AG08396 (cell line): ENCODE measurements around the gene AGK.

Experiments
- DNase-seq: peaks from one replicate; pipeline ENCODE4 v3.0.0; 2012; ENCODE audit warnings: low spot score, mixed read lengths

AGK gene, protein sequence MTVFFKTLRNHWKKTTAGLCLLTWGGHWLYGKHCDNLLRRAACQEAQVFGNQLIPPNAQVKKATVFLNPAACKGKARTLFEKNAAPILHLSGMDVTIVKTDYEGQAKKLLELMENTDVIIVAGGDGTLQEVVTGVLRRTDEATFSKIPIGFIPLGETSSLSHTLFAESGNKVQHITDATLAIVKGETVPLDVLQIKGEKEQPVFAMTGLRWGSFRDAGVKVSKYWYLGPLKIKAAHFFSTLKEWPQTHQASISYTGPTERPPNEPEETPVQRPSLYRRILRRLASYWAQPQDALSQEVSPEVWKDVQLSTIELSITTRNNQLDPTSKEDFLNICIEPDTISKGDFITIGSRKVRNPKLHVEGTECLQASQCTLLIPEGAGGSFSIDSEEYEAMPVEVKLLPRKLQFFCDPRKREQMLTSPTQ

GRCh38 chr7:141551094-141551781 is at the start of gene AGK:
Gene AGK (plus strand): TSS chr7:141551410. CDS start chr7:141555467, 4,057 bp downstream.
- DNase-seq, result peak; percentile 91

DNA sequence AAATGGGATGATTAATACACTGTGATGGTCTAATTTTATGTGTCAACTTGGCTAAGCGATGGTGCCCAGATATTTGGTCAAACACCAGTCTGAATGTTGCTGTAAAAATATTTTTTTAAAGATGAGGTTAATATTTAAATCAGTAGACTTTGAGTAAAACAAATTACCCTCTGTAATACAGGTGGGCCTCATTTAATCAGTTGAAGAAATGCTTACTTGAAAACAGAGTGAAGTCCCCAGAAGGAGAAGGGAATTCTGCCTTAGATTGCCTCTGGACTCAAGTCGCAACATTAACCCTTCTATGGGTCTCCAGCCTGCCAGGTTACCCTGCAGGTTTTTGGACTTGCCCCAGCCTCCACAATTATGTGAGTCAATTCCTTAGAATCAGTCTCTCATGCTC is 49.8 kb upstream of the AGK start:
- no peak for DNase-seq

- DNase-seq, result no peak
Observed at GRCh38 chr7:141511316-141511675, 39.9 kb upstream of the AGK start.

- no peak for DNase-seq
Observed at GRCh38 chr7:141511676-141512396, 39.4 kb upstream of the AGK start.

DNA sequence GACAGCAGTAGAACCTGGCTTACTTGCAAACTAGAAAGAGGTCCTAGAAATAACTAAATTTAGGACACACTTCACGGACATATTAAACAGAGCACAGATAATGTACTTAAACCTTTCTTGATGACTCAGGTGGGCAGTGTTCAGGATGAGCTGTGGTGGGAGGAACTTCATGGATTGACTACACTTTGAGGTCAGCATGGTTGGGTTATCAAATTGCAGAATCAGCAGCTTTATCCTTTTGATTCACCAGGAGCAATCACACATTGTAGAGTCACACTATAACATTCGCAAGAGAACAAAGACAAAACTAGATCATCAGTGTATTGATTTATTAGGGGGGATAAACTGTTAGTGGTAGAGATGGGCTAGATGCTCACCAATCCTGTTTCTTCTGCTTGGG is 38.6 kb upstream of the AGK start:
- DNase-seq, result no peak

- no peak for DNase-seq
Observed at GRCh38 chr7:141513720-141514119, 37.5 kb upstream of the AGK start.

GRCh38 chr7:141515941-141516340 is 35.3 kb upstream of the AGK start:
- DNase-seq, result no peak

DNA sequence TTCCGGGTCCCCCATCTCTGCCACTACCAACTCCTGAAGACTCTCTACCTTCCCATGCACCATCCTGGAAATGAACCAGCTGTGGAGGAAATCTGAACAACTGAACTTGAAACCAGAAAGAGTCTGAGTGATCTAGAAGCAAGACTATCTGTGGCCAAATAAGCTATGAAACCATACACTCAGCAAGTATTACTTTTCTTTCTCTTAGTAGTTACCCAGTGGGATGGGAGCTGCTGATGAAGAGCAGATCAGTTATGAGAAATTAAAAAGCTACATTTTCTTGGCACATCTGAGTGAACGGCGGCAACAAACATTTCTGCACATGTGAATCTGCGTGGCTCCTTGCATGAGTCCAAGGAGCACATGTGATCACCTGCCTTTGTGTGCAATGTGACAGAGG is 31.6 kb upstream of the AGK start:
- no peak for DNase-seq

DNA sequence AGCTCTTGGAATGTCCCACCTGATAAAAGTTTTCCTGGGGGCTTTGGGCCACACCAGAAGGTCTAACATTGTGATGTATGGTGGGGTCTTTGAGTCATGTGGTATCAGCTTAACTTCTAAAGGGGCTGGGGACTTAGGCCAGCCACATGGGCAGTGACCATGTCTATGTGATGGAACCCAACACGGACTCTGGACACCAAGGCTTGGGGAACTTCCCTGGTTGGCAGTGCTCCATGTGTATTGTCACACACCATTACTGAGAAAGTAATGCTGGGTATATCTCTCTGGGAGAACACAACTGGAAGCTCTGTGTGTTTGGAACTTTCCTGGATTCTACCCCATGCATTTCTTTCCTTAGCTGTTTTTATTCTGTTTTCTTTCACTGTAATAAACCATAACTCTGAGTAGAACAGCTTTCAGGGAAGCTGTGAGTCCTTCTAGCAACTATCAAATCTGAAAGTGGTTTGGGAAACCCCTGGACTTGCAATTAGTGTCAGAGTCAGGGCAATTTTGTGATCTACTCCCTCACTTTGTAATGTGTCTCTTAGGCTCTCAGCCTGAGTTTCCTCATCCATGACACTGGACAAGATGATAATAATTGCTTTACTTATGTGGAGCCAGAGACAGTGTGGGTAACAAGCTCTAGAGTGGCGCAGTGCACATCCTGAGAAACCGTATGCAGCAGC is 28.4 kb upstream of the AGK start:
- no peak for DNase-seq

DNA sequence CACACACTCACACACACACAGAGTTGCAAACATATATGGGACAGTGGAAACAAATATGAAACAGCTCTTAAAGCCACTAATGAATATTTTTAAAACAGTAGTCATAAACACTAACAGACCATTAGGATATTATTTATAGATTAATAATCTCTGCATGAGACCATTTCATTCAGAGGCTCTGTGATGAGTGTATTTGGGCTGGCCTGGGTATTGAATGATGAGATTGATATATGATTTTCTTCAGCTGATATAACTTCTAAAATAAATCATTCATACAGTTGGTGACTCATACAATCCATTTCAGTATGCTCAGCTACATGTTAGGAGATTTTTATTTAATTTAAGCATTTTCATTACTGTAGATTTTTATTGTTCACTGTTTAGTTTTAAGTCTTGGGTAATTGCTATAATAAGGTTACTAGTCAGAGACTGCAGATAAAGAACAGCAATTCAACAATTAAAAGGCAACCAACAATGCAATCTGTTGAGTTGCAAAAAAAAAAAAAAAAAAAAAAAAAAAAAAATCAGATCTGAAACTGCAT is 25.2 kb upstream of the AGK start:
- no peak for DNase-seq

DNA sequence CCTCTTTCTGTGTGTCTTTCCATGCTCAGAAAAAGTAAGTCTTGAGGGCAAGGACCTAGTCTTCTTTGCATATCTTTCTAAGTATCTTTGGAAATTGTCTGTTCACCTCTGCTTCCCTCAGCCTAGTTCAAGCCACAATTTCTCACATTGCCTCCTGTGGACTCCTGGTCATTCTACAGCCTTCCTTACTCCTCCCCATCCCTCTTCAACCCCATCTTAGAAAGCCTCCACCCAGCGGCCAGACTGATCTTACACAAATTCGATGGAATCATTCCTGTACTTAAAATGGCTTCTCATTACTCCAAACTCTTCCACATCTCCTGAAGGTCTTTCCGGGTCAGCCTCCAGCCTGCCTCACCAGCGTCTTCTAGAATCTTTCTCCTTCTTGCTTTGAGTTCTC is 24.1 kb upstream of the AGK start:
- DNase-seq, result no peak

DNA sequence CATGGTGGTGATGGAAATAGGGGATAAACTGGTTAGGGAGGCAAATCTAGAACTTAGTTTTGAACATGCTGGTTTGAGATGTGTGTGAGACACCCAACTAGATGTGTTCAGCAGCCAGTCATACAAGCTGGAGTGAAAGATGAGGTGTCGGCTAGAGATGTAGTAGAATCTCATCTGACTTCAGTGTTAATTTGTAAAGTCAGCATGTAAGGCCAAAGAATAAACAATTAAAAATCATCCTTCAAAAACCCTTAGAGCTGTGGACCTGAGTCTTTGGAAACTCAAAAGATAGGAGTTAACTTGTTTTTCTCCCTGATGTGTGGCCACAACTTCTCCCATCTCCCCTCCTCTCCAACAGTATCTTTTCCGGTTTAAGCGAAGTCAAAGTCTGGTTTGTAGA is 22.8 kb upstream of the AGK start:
- DNase-seq, result no peak

GRCh38 chr7:141533149-141533949 is 17.9 kb upstream of the AGK start:
- peak; percentile 76 for DNase-seq

DNA sequence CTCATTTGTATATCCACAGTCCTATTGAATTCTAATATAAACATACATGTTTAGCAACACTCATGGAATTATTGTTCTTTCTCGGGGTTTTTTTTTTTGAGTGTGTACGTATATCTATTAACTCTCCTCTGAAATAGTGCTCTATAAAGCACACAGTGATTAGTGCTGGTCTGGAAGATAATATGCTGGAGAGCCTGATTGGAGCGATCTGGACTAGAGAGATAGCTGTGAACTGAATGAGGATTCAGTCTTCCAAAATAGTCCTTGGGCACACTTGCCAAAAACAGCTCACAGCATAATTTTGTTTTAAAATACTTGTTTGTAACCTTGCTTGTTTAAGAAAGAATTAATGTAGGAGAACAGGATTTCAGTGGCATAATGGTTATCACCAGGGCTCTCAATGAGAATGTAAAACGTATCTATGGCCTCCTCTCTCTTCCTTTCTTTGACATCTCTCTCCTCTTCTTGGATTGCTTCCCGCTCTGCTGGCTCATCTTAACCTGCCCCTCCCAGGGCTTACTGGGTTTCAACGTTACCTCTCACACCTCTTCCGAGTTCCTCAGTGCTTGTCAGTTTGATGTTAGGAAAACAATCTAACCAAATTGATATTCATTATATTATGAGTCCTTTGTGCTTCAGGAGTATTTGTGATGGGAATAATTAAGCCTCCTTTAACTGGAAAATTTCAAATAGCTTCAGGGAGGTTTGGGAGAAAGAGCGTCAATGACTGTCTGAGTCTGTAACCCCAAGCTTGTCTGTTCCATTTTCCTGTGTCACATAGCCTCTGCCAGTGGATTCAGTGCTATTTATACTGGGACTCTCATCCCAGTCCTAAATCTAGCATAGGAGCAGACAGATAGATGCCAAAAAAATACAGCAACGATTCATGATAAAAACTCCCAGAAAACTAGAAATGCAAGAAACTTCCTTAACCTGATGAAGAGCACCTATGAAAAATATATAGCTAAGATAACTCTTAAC is 16.2 kb upstream of the AGK start:
- DNase-seq, result no peak

GRCh38 chr7:141537906-141538305 is 13.3 kb upstream of the AGK start:
- DNase-seq, result no peak

DNA sequence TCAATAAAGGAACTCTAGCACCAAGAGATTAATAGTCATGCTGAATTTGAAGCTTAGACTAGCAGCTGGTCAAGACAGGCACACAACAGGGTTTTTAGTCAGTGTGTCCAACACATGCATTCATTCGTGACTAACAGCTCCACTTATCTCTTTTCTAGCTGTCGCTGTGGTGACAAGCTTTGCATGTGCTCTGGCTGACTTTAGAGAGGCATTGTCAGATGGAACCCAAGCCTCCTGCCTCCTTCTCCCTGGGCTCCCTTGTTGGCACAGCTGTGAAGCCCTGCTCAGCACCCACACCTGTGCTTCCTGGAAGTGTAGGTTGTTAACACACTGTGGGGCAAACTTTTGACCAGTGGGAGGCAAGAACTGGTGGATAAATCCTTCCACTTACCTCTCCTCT is 9.8 kb upstream of the AGK start:
- no peak for DNase-seq

DNA sequence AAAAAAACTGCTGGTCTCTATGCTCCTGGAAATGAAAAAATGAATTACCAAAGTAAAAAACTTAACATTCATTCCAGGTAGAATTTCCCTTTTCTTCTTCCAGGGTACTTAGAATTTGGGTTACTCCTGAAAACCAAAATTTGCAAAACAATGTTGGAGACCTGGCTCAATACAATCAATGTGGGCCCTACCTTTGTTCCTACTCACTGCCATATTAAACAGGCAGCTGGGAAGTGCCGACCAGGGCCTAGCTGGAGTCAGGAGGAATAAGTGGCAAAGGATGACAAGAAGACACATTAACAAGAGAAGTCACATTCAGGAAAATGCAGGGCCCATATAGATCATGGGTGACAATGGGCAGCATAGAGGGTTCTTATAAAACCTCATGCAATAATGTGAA is 6.4 kb upstream of the AGK start:
- DNase-seq, result no peak

- no peak for DNase-seq
Observed at GRCh38 chr7:141549582-141549981, 1.6 kb upstream of the AGK start.

DNA sequence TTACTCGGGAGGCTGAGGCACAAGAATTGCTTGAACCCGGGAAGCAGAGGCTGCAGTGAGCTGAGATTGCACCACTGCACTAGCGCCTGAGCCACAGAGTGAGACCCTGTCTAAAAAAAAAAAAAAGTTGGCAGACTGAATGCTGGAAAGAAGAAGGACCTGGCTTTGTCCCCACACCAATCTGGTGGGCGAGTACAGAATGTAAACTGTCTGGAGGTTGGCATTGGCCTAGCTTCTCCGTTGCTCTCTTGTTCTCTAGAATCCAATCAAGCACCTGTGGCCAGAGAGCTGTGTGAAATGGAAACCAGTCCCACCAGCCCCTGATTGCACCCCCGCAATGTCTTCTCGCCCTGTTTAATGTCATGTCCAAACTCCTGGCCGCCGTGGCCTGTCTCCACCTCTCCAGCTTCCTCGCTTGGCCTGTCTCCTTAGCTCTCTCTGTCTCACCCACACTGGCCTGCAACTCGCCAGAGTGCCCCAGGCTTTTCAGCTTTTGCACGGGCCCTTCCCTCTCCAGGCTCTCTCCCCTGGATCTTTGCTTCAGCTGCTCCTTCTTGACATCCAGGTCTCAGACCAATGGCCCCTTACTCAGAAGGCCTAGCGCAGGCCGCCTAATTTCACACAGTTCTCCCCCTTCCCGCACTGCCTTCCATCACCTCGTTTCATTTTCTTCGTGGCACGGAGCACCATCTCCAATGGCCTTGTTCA is 670 bp upstream of the AGK start:
- peak; percentile 28 for DNase-seq
